SH-SY5Y (cell line): ENCODE measurements around the gene EPAS1.

Experiments
- GATA2 ChIP-seq: IDR thresholded peaks from 2 replicates; pipeline ENCODE4 v1.6.1; 2011; ENCODE audit warnings: mild to moderate bottlenecking, low read depth, low read length
- GATA3 ChIP-seq: IDR thresholded peaks from 2 replicates; pipeline ENCODE4 v1.6.1; 2011; ENCODE audit warnings: low read depth, mild to moderate bottlenecking, low read length, moderate library complexity

DNA sequence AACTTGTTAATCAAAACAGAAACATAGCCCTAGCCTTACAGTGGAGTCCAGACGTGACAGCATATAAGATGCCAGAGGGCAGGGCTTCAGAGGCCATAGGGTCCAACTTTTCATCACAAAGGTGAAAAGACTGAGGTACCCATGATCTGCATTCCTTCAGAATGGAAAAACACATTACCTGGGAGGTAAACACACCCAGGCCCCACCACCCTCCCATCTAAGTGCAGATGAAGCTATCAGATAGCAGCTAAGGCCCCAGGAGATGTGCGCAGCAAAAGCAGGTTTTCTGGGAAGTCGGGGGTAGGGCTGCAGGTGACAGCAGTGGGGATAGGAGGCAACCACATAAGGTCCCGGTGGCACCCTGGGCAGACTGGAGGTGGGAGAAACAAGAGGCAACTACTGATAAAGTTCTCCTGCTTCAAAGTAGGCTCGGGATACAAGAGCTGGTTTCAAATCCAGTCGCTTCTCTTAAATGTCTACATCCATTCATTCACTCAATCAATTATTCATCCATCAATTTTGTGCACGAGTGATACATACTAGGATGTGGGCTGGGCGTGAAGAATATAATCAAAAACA lies 107.1 kb downstream of the EPAS1 start:
- no peak for TF ChIP-seq GATA3
- TF ChIP-seq GATA2 = no peak
